GM20000 (cell line): ENCODE results near the gene DNAI2.

Source experiments
- DNase-seq: peaks from one replicate; pipeline ENCODE4 v3.0.0; 2012; ENCODE audit warnings: low spot score
- CTCF ChIP-seq: IDR thresholded peaks from 2 replicates; pipeline ENCODE4 v1.5.1; 2012; ENCODE audit warnings: mild to moderate bottlenecking, control low read depth; ENCODE audit errors: extremely low read depth, missing control alignments

Gene DNAI2

GRCh38 chr17:74353446-74354060 is 79.5 kb downstream of the DNAI2 start:
- no peak for TF ChIP-seq CTCF
- DNase-seq, result no peak

- TF ChIP-seq CTCF, result peak; percentile 97
- peak; percentile 89 for DNase-seq
Measured at GRCh38 chr17:74354123-74354522, 80.1 kb downstream of the DNAI2 start.

- DNase-seq, result no peak
- no peak for TF ChIP-seq CTCF
Measured at GRCh38 chr17:74354561-74354960, 80.5 kb downstream of the DNAI2 start.

GRCh38 chr17:74355065-74355464 is 81.0 kb downstream of the DNAI2 start:
- TF ChIP-seq CTCF, result no peak
- no peak for DNase-seq

GRCh38 chr17:74356646-74357465 is 82.8 kb downstream of the DNAI2 start:
- DNase-seq, result no peak

GRCh38 chr17:74357466-74357809 is 83.4 kb downstream of the DNAI2 start:
- no peak for TF ChIP-seq CTCF

More at GRCh38 chr17:74356646-74357465, 82.8 kb downstream of the DNAI2 start:
- no peak for TF ChIP-seq CTCF

GRCh38 chr17:74358697-74359096 is 84.7 kb downstream of the DNAI2 start:
- DNase-seq, result no peak
- TF ChIP-seq CTCF, result no peak

More at GRCh38 chr17:74357466-74357809, 83.4 kb downstream of the DNAI2 start:
- DNase-seq, result no peak
